COLO668 (cell line): ENCODE data around the gene RBFOX2.

Experiments used
- DNase-seq: peaks from one replicate; lab custom pipeline; 2025; ENCODE audit not compliant: unreplicated experiment; lab: John Stamatoyannopoulos, UW

RBFOX2 gene

DNA sequence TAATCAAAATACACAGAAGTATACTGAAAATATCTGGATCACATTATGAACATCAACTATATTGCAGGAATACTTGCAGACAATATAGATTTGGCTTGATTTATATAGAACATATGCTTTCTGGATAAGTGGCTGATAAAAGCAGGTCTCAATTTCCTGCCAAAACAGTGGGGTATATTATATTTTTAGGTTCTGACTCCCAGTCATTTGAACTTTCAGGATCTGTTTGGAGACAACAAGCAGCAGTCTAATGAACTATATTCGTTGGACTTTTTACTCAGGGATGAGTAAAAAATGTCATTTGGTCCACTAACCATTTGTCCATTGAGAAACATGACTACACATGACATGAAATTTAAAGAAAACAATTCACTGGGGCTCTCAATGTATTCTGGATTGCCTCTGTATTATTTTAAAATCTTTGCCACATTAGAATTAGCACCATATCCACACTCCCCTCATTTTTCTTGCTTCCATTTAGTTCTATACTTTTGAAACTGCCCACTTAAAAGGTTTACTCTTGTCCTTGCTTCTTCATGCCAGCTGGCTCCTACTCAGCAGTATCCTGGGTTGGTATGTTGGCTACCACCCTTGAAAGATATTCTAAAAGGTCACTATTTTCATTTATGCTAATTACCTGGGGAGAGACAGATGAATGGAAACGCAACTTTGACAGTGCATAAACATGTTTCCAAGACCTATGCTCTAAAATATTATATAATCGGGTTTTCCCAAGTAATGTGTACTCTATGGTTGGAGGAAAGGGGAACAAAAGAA lies 157.9 kb downstream of the RBFOX2 start:
- no peak for DNase-seq

GRCh38 chr22:35868938-35869337 lies 159.7 kb downstream of the RBFOX2 start:
- DNase-seq = no peak

GRCh38 chr22:35866651-35867050 lies 162.0 kb downstream of the RBFOX2 start:
- no peak for DNase-seq

DNA sequence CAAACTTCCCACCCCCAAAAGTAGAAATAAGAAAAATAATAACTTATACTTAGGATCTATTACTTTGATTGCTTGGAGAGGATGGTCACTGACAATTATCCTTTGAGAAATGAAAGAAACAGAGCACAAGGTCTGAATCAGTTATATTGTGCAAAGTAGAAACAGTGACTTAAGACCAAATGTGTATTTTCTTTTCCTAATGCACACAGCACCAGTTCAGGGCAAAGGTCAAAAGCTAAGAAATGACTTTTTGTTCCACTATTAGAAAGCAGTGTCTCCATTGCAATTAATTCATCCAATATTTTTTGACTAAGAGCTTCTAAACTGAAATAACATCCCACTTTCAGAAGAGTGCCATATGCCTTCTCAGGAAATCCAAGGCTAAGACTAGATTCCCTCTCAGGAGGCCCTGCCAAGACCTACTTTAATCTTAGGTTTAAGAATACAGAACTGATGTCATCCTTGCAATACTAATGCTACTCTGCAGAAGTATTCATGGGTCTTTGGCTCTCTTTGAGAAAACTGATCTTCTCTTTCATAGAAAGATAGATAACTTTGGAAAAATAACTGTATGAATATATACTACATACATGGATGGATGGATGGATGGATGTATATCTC lies 164.0 kb downstream of the RBFOX2 start:
- DNase-seq = no peak

GRCh38 chr22:35863432-35863831 lies 165.2 kb downstream of the RBFOX2 start:
- no peak for DNase-seq

DNA sequence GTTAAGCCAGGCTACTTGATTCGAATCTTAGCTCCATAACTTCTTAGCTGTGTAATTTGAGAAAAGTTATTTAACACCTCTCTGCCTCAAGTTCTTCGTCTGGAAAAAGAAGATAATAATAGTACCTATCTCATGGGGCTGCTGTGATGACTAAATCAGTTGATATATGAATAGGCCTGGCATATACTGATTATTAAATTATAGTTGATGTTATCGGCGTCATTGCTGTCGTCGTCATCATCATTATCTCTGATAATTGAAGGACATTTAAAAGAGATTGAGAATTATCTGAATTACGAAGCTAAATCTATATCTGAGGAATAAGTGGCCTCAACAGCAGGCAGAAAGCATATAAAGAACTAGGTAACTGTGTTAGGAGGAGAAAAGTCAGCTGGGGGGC lies 165.9 kb downstream of the RBFOX2 start:
- no peak for DNase-seq

DNA sequence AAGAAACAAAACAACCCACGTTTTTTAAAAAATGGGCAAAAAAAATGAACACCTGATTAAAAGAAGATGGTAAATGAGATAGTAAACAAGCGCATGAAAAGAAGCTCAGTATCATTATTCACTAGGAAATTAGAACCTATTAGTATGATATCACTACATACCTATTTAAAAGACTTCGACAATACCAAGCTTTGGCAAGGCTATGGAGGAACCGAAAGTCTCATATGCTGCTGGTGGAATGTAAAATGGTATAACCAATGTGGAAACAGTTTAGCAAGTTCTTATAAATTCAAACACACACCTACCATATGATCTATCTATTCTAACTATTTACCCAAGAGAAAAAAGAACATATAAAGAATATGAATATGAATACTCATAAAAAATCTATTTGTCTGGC lies 167.2 kb downstream of the RBFOX2 start:
- no peak for DNase-seq

GRCh38 chr22:35860837-35861236 lies 167.8 kb downstream of the RBFOX2 start:
- no peak for DNase-seq

- DNase-seq = no peak
These were observed 168.4 kb downstream of the RBFOX2 start for GRCh38 chr22:35860087-35860733.

DNA sequence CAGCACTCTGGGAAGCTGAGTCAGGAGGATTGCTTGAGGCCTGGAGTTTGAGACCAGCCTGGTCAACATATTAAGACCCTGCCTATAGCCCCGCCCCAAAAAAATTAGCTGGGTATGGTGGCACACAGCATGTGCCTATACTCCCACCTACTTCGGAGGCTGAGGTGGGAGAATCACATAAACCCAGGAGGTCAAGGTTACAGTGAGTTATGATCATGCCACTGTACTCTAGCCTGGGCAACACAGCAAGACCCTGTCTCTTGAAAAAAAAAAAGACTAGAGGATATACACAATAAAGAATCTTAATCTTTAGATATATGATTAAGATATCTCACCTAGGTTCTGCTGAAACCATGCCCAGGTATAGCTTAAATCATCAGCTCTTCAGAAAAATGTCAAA lies 174.3 kb downstream of the RBFOX2 start:
- DNase-seq = no peak

GRCh38 chr22:35852076-35852475 lies 176.5 kb downstream of the RBFOX2 start:
- no peak for DNase-seq

DNA sequence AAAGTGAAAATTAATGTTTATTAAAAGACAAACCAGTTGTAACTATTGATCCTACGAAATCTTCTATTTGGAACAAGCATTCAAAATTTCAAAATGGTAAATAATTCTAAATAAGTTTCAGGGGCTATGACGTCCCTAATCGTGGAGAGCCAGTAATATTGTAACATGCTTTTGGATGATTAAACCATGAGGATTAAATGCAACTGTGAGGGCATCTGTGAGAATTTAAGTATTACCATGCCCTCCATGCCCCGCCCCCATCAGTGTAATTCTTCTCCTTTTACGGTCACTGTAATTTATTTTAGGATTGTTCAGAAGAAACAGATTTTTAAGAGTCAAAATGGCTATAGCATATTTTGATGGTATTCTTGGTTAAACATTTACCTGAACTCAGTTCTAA lies 177.8 kb downstream of the RBFOX2 start:
- DNase-seq = no peak

GRCh38 chr22:35846804-35847203 lies 181.8 kb downstream of the RBFOX2 start:
- no peak for DNase-seq

DNA sequence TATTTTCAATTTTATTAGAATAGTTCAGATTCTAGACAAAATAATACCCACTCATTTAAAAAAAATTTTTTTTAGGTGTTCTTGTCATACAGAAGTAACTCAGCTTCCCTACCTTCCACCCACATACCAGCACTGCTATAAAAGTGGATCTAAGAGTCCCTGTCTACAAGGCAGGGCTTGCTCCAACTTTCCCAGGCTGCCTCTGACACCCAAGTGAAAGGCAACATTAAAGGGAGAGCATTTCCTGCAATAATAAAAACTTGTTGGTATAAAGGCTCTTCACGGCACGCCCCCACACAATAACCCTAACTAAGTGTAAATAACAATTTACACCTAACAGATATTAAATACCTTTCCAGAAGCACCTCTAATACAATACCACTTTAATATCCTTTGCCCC lies 183.7 kb downstream of the RBFOX2 start:
- DNase-seq = no peak

GRCh38 chr22:35842954-35843353 lies 185.7 kb downstream of the RBFOX2 start:
- DNase-seq = peak; percentile 42

- DNase-seq = no peak
These were observed 186.1 kb downstream of the RBFOX2 start for GRCh38 chr22:35842519-35842913.

- DNase-seq = no peak
These were observed 186.6 kb downstream of the RBFOX2 start for GRCh38 chr22:35841907-35842518.

- DNase-seq = peak; percentile 93
These were observed 188.3 kb downstream of the RBFOX2 start for GRCh38 chr22:35840302-35840739.

GRCh38 chr22:35839841-35840301 lies 188.8 kb downstream of the RBFOX2 start:
- DNase-seq = no peak

- DNase-seq = peak; percentile 27
These were observed 189.6 kb downstream of the RBFOX2 start for GRCh38 chr22:35838855-35839576.
